GM18499 (cell line): ENCODE measurements around the gene NCBP3.
"Not testable (repeated sequence)": the region's sequence is repeated elsewhere in the genome, so short reads cannot be mapped to it uniquely, and the experiment has no call there.

Source experiments
- ATAC-seq: cut with Tn5 transposase; IDR thresholded peaks from one replicate; pipeline ENCODE4 v1.9.1; 2021; ENCODE audit warnings: moderate number of reproducible peaks; ENCODE audit not compliant: insufficient read depth, unreplicated experiment

Gene NCBP3

GRCh38 chr17:3851461-3852100 is 5.5 kb upstream of the NCBP3 start:
- ATAC-seq: no peak

DNA sequence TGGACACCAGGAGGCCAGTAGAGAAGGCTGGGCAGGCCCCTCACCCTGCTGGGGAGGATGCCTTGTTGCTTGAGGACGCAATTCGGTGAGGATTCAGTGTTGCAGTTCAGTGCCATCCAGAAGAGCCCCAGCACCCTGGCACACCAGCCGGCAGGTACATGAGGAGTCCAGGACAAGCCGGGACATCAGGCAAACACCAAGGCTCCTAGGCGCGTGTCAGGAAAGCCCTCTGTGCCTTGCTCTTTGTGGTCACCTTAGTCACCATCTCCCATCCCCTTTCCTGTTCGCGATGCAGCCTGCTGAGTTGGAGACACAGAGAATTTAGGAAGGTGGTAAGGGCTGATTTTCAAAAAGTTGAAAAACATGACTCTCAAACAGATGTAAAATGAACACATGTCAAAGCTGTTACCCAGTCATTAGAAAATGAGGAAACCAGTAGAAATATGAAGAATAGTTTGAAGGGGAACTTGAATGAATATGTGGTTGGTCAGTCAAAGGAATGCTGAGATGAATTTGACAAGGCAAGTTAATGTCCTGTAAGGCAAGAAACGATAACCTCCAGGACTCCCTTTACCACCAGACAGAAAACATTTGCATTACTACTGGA is 2.3 kb upstream of the NCBP3 start:
- ATAC-seq: no peak

DNA sequence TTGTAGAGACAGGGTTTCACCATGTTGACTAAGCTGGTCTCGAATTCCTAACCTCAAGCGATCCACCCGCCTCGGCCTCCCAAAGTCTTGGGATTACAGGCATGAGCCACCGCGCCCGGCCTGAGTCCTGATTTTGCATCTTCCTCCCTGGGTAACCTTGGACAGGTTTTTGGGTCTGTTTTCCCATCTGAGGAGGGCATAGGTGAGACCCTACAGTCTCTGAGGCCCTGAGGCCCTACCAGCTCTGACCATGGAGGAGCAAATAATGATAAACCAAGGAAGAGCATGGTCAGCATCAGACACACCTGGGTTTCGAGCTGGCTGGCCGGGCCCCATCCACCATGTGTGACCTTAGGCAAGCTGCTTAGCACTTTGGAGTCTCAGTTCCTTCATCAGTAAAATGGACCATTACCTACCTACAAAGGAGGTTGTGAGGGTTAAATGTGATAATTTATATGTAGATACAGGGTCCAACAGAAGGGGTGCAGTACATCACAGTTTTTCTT is 1.2 kb upstream of the NCBP3 start:
- ATAC-seq: no peak

GRCh38 chr17:3846437-3847164 is 555 bp upstream of the NCBP3 start:
- ATAC-seq: no peak

- no peak for ATAC-seq
Observed at GRCh38 chr17:3845291-3845620, 790 bp downstream of the NCBP3 start.

DNA sequence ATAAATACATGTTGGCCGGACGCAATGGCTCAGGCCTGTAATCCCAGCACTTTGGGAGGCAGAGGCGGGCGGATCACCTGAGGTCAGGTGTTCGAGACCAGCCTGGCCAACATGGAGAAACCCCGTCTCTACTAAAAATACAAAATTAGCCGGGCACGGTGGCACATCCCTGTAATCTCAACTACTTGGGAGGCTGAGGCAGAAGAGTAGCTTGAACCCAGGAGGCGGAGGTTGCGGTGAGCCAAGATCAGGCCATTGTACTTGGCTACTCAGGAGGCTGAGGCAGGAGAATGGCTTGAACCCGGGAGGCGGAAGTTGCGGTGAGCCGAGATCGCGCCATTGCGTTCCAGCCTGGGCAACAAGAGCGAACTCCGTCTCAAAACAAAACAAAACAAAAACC is 1.5 kb downstream of the NCBP3 start:
- not testable (repeated sequence) for ATAC-seq

GRCh38 chr17:3843935-3844516 is 2.0 kb downstream of the NCBP3 start:
- ATAC-seq: no peak

DNA sequence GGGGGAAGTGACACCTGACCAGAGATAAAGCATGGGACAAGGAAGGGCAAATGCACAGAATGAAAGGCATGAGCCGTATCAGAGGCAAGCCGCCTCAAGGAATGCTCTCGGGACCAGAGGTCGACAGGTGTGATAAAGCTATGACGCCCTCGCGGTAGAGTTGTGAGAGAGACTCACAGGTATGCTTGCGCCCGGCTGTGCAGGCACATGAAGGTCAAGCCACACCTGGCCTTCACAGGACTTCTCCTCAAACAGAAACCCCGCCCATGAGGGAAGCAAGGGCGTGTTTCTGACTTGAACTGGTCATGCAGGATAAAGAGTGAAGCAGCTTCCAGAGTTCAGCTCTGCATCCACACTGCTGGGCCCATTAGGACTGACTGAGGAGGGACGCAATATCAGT is 7.8 kb downstream of the NCBP3 start:
- ATAC-seq: no peak

DNA sequence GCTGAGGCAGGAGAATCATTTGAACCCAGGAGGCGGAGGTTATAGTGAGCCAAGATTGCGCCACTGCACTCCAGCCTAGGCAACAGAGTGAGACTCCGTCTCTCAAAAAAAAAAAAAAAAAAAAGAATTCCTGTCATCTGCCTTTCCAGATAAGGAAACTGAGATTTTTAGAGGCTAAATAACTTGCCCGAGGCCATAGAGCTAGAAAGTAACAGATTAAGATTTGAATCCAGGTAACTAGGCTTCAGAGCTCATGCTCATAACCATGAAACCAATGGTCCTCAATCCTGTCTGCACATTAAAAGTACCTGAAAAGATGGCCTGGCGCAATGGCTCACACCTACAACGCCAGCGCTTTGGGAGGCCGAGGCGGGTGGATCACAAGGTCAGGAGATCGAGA is 9.5 kb downstream of the NCBP3 start:
- no peak for ATAC-seq

DNA sequence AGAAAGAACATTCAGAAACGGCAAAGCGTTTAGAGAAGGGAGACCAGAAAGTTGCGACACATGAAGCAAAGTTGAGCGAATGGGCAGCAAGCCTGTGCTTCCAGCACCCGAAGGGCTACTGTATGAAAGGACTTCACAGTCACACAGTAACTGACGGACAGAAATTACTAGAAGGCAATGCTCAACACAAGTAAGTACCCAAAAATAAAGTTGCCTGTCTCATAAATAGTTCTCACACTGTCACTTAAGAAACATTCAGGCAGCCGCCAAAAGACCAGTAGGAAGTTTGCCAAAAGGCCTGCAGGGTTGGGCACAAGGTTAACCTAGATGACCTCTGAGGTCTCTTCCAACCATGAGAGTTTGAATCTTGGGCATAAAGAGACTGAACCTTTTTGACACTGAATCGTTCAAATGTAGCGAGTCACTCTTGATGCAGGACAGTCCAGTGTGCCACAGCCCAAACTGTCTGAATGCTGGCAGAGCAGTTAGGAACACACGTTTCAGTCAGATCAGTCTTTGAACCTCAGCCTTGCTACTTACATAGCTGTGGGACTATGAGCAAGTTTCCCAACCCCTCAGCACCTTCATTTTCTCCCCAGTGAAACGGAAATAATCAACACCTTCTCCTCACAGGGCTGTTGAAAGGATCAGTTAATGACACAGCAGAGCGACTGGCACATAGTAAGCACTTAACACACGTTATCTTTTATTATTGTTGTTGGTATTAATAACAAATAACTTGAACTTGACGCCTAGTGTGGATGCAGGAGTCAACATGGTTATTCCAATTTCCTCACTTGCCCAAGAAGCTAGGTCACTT is 10.4 kb downstream of the NCBP3 start:
- no peak for ATAC-seq

DNA sequence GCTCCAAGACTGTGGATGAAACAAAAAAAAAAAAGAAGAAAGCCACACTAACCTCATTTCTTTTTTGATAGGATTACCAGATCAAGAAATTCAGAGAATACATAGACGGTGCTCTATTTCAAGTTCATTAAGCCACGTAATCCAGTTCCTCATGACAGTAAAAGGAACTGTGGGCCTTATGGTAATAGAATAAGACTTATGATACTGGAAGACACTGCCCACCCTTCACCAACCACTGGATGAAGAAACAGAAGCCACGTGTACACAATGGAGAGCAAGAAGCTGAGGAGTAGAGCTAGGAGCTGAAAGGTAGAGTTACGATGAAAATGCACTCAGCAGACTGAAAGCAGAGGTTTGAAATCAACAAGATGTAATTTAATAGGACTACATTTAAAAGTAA is 11.2 kb downstream of the NCBP3 start:
- ATAC-seq: no peak

DNA sequence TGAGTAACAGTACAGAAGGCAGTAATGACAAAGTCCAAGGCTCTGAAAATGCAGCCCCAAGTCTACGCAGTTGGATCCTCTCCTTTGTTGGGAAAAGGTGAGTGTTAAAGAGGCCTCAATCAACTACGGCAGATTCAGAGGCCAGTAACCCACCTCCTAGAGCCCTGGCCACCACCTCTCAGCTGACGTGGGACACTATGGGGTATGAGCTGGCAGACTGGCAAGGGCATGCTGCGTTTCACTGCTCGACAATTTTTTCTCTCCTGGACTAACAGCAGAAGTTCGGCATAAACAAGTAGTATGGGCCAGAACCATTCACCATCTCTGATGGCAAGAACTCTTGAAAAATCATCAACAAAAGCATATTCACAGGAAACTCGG is 17.2 kb downstream of the NCBP3 start:
- ATAC-seq: no peak

DNA sequence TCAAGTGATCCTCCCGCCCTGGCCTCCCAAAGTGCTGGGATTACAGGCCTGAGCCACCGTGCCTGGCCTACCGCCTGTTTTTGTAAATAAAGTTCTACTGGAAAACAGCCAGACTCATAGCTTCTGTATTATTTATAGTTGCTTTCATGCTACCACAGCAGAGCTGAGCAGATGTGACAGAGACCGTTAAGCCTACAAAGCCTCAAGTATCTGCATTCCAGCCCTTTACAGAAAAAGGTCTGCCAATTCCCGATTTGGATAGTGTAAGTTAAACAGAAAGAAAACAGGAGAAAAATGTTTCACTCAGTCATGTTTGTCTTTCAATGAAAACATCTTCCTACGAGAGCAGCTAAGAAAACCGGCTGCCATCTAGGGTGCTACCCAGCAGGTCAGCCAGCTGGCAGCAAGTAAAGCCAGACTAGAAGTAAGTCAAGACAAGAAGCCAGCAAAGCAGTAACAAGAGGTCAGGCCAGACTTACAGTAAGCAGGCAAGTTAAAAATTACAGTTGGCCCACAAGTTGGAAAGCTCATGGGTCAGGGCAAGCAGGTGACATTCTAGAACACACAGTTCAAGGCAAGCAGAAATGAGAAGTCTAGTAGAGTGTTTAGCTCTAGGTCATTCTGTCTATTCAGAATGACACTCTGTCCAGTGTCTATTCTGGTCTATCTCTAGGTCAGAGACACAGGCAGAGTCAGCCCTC is 17.7 kb downstream of the NCBP3 start:
- no peak for ATAC-seq

DNA sequence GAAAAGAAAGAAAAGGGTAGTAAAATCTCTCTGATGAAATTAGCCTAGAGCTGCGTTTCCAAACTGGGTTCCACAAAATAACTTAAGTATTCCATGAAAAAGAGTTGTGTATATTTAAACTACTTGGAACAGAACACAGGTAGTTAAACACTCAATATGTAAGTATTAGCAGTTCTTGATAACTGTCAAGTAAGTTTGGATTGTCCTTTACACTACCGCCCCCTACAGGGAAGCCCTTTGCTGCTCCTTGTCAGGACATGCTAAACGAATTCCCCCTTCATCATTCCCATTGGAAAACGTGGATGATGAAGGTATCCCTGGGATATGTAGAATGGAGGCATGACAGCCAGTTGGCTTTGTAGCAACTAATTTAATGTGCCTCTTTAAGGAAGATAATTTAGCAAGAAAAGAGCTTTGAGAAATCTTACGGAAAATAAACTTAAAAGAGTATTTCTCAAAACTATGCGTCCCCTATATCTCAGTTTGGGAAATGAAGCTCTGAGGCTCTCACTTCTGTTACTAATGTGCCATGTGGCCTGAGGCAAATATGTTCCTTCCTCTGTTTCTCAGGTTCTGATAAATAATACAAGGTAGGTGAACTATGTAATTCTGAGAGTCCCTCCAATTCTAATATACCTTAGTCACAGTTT is 18.8 kb downstream of the NCBP3 start:
- no peak for ATAC-seq

GRCh38 chr17:3826191-3826590 is 19.9 kb downstream of the NCBP3 start:
- no peak for ATAC-seq

GRCh38 chr17:3821101-3821500 is 24.9 kb downstream of the NCBP3 start:
- ATAC-seq: no peak

GRCh38 chr17:3818786-3819185 is 27.3 kb downstream of the NCBP3 start:
- no peak for ATAC-seq

GRCh38 chr17:3817851-3818605 is 28.0 kb downstream of the NCBP3 start:
- no peak for ATAC-seq

DNA sequence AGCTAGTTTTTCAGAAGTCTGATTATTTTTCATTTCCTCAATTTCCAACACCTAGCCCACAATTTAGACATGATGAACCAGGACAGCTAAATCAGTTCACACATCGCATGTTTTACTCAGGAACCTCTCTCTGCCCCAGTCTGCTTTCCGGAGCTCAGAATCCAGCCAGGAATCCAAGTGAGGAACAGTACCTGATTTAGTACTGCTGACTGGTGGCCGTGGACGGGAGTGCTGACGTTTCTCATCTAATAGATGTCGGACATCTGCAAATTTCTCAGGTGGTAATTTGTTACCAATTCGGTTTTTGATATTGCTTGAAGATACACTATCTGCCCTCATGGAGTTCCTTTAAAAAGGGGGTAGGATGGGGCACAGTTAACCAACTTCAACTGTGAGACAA is 30.1 kb downstream of the NCBP3 start:
- no peak for ATAC-seq
